ENCODE data around the gene BARHL1. TPM values are rescaled to one million over a fixed set of nuclear protein-coding genes. Genes with fewer than 3 reads are reported as not detected.
"Not testable (repeated sequence)": the region's sequence is repeated elsewhere in the genome, so short reads cannot be mapped to it uniquely, and the experiment has no call there.

BARHL1 gene
- total RNA-seq, 1 donor from 2014 or later, result not detected

DNA sequence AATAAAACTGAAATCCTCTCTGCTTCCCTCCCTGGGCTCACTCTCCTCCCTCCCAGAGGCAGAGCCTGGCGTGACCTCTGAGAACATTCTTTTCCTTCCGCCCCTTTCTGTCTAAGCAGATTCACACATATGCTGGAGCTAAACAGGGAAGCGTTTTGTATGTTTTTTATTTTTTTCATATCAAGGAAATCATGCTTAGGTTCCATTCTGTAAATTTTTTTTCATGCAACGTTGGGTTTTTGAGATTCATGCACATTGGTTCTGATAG, 20.2 kb upstream of the BARHL1 start:
- TF ChIP-seq, protein P1, sequence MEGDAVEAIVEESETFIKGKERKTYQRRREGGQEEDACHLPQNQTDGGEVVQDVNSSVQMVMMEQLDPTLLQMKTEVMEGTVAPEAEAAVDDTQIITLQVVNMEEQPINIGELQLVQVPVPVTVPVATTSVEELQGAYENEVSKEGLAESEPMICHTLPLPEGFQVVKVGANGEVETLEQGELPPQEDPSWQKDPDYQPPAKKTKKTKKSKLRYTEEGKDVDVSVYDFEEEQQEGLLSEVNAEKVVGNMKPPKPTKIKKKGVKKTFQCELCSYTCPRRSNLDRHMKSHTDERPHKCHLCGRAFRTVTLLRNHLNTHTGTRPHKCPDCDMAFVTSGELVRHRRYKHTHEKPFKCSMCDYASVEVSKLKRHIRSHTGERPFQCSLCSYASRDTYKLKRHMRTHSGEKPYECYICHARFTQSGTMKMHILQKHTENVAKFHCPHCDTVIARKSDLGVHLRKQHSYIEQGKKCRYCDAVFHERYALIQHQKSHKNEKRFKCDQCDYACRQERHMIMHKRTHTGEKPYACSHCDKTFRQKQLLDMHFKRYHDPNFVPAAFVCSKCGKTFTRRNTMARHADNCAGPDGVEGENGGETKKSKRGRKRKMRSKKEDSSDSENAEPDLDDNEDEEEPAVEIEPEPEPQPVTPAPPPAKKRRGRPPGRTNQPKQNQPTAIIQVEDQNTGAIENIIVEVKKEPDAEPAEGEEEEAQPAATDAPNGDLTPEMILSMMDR (IDR thresholded peaks at IDR 0.05), result no peak
- TF ChIP-seq POLR2A (IDR thresholded peaks at IDR 0.05) (no peak), POLR2AphosphoS5 (IDR thresholded peaks at IDR 0.05; ENCODE audit: insufficient read depth in 1 of 2, low read depth in 1 of 2) (no peak)
- H3K27ac ChIP-seq, result no peak overlapping the region
- H3K4me3 ChIP-seq, result no peak overlapping the region
- DNase-seq (ENCODE audit: extremely low spot score in 2 of 2), result no peak
- H3K36me3 ChIP-seq, result no peaks in the 10 kb centered on the region
- no peaks in the 10 kb centered on the region for H3K27me3 ChIP-seq
- no peaks in the 10 kb centered on the region for H3K9me3 ChIP-seq
- intact Hi-C loops (cut with DNase I), result no loop called here
- H3K4me1 ChIP-seq, result no peaks in the 10 kb centered on the region

DNA sequence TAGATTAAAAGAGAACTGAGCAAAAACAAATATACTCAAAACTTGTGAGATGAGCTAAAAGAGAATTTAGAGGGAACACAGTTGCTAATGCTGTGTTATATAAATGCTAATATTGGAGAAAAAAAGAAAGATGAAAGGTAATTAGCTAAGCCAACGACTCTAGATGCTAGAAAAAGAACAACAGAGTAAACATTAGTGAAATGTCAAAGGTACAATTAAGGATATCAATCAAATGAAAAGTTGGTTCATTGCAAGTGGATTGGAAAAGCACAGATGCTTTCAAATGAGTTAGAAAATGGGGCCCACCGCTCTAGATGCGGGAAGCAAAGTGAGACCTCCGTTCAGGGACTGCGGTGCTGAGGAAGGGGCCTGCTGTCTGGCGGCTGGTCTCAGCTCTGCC, 17.9 kb upstream of the BARHL1 start:
- Histone ChIP-seq H3K27ac (no peak overlapping the region), H3K4me1 (no peaks in the 10 kb centered on the region), H3K4me3 (no peak overlapping the region), H3K9me3 (no peaks in the 10 kb centered on the region), H3K27me3 (no peaks in the 10 kb centered on the region), H3K36me3 (no peaks in the 10 kb centered on the region)
- TF ChIP-seq POLR2AphosphoS5 (IDR thresholded peaks at IDR 0.05; ENCODE audit: insufficient read depth in 1 of 2, low read depth in 1 of 2) (no peak), POLR2A (IDR thresholded peaks at IDR 0.05) (no peak)
- TF ChIP-seq, protein P1 (IDR thresholded peaks at IDR 0.05), result no peak
- DNase-seq (ENCODE audit: extremely low spot score in 2 of 2), result no peak
- intact Hi-C loops (cut with DNase I), result no loop called here

DNA sequence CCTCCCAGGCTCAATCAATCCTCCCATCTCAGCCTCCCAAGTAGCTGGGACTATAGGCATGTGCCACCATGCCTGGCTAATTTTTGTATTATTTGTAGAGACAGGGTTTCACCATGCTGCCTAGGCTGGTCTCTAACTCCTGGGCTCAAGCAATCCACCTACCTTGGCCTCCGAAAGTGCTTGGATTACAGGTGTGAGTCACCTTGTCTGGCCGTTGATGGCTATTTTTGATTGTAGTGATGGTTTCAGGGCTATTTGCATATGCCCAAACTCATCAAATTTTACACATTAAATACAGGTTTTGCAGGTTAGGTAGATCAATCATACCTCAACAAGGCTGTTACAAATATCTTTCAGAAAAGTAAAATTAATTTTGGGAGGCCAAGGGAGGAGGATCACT, 13.6 kb upstream of the BARHL1 start:
- H3K9me3 ChIP-seq; intact Hi-C loops (cut with DNase I); H3K4me1 ChIP-seq; H3K27ac ChIP-seq; DNase-seq (ENCODE audit: extremely low spot score in 2 of 2); H3K36me3 ChIP-seq; H3K4me3 ChIP-seq; H3K27me3 ChIP-seq: not testable (repeated sequence)

- Histone ChIP-seq H3K4me1 (no peaks in the 10 kb centered on the region), H3K9me3 (no peaks in the 10 kb centered on the region), H3K27me3 (no peaks in the 10 kb centered on the region), H3K27ac (no peak overlapping the region), H3K36me3 (no peaks in the 10 kb centered on the region), H3K4me3 (no peak overlapping the region)
- intact Hi-C loops (cut with DNase I), result no loop called here
- no peak for TF ChIP-seq POLR2A (IDR thresholded peaks at IDR 0.05)
- no peak for TF ChIP-seq POLR2AphosphoS5 (IDR thresholded peaks at IDR 0.05; ENCODE audit: insufficient read depth in 1 of 2, low read depth in 1 of 2)
- DNase-seq (ENCODE audit: extremely low spot score in 2 of 2), result no peak
Measured at GRCh38 chr9:132571806-132572600, 10.4 kb upstream of the BARHL1 start.

DNA sequence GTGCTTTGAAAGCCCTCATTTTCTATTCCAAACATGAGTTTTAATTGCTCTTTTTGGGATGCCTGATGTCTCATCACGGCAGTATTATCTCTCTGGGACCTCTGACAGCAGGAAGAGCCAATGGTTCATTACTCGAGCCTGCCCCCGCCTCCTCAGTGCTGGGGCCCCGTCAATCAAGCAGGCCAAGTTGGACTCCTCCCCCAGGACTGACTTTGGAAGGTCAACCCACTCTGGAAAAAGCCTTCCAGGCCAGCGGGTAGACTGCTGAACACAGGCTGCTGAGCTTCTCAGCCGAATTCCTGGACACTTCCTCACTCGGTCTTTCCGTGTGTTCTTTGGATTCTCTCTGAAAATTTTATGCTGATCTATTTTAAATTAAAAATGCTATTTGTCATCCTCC, 9.5 kb upstream of the BARHL1 start:
- Histone ChIP-seq H3K36me3 (no peaks in the 10 kb centered on the region), H3K27me3 (no peaks in the 10 kb centered on the region), H3K9me3 (no peaks in the 10 kb centered on the region), H3K27ac (no peak overlapping the region), H3K4me1 (no peaks in the 10 kb centered on the region), H3K4me3 (no peak overlapping the region)
- no peak for DNase-seq (ENCODE audit: extremely low spot score in 2 of 2)
- TF ChIP-seq, protein P1 (IDR thresholded peaks at IDR 0.05), result no peak
- TF ChIP-seq POLR2A (IDR thresholded peaks at IDR 0.05) (no peak), POLR2AphosphoS5 (IDR thresholded peaks at IDR 0.05; ENCODE audit: insufficient read depth in 1 of 2, low read depth in 1 of 2) (no peak)
- intact Hi-C loops (cut with DNase I), result no loop called here

- H3K4me1 ChIP-seq, result no peaks in the 10 kb centered on the region
- H3K27ac ChIP-seq, result no peak overlapping the region
- H3K36me3 ChIP-seq, result no peaks in the 10 kb centered on the region
- intact Hi-C loops (cut with DNase I), result no loop called here
- DNase-seq (ENCODE audit: extremely low spot score in 2 of 2), result no peak
- no peak overlapping the region for H3K4me3 ChIP-seq
- TF ChIP-seq, protein P1 (IDR thresholded peaks at IDR 0.05), result peak in 2 of 3 experiments; percentile 22 to 27
- no peak for TF ChIP-seq POLR2A (IDR thresholded peaks at IDR 0.05)
- no peak for TF ChIP-seq POLR2AphosphoS5 (IDR thresholded peaks at IDR 0.05; ENCODE audit: insufficient read depth in 1 of 2, low read depth in 1 of 2)
- H3K9me3 ChIP-seq, result no peaks in the 10 kb centered on the region
- peaks cover 15% of the 10 kb centered on the region for H3K27me3 ChIP-seq
Measured at GRCh38 chr9:132575005-132575609, 7.3 kb upstream of the BARHL1 start.
